Testis (tissue), 2 donors: ENCODE measurements around the gene ERICH2.

Experiments used
- POLR2A ChIP-seq: fragments of 450-650 bp; IDR thresholded peaks from one replicate; pipeline ENCODE4 v1.6.1; 2017; ENCODE audit warnings: antibody characterized with exemption, mild to moderate bottlenecking, moderate library complexity
- TF ChIP-seq, protein P1 (sequence below), 3 experiments: fragments of 450-650 bp in 2 of 3; fragments of 200-600 bp in 1 of 3; sonication (generic) in 1 of 3; IDR thresholded peaks; one replicate each; pipeline ENCODE4 v1.5.1; 2016 to 2019; ENCODE audit warnings: antibody characterized with exemption in 3 of 3, mild to moderate bottlenecking in 2 of 3, moderate library complexity in 1 of 3

DNA sequence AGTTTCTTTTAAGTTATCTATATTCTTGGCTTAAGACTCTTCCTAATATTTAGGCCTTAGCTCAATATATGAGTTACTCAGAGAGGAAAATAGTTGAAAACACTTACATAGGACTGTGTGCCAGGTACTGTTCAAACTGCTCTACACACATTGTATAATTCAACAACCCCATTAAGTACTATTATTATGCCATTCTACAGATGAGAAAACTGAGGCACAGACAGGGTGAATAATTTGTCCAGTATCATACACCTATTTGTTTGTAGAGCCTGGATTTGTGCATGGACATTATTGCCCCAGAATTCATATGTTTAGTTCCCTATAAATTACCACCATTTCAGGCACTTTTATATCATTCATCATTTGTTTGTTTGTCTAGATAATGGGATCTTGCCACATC, 28.8 kb downstream of the ERICH2 start:
- TF ChIP-seq, protein P1, sequence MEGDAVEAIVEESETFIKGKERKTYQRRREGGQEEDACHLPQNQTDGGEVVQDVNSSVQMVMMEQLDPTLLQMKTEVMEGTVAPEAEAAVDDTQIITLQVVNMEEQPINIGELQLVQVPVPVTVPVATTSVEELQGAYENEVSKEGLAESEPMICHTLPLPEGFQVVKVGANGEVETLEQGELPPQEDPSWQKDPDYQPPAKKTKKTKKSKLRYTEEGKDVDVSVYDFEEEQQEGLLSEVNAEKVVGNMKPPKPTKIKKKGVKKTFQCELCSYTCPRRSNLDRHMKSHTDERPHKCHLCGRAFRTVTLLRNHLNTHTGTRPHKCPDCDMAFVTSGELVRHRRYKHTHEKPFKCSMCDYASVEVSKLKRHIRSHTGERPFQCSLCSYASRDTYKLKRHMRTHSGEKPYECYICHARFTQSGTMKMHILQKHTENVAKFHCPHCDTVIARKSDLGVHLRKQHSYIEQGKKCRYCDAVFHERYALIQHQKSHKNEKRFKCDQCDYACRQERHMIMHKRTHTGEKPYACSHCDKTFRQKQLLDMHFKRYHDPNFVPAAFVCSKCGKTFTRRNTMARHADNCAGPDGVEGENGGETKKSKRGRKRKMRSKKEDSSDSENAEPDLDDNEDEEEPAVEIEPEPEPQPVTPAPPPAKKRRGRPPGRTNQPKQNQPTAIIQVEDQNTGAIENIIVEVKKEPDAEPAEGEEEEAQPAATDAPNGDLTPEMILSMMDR (IDR thresholded peaks at IDR 0.05) = no peak
- no peak for TF ChIP-seq POLR2A
